Erythroblast (primary cell): Measurements from ENCODE around the gene APP.

Experiments
- DNase-seq, 2 experiments: peaks; one replicate each; lab custom pipeline; 2025; lab: John Stamatoyannopoulos, UW
- GATA1 ChIP-seq: IDR thresholded peaks from 2 replicates; pipeline ENCODE4 v1.6.1; 2011; ENCODE audit warnings: low read depth, mild to moderate bottlenecking, control low read depth, low read length, moderate library complexity
- POLR2A ChIP-seq: IDR thresholded peaks from 2 replicates; pipeline ENCODE4 v1.6.1; 2011; ENCODE audit warnings: mild to moderate bottlenecking, low read length

The APP gene

GRCh38 chr21:25888711-25889110 lies 281.9 kb downstream of the APP start:
- TF ChIP-seq POLR2A (no peak), GATA1 (no peak)
- DNase-seq, result no peak

GRCh38 chr21:25887646-25888306 lies 282.8 kb downstream of the APP start:
- TF ChIP-seq POLR2A, result no peak
- TF ChIP-seq GATA1, result no peak

GRCh38 chr21:25887166-25887565 lies 283.4 kb downstream of the APP start:
- DNase-seq, result no peak
- TF ChIP-seq GATA1 (no peak), POLR2A (no peak)

More at GRCh38 chr21:25887646-25888306, 282.8 kb downstream of the APP start:
- no peak for DNase-seq

GRCh38 chr21:25885880-25886279 lies 284.7 kb downstream of the APP start:
- DNase-seq, result no peak
- TF ChIP-seq GATA1 (no peak), POLR2A (no peak)

GRCh38 chr21:25885405-25885804 lies 285.2 kb downstream of the APP start:
- TF ChIP-seq POLR2A (no peak), GATA1 (no peak)
- DNase-seq, result no peak

- DNase-seq, result no peak
- no peak for TF ChIP-seq GATA1
Observed at GRCh38 chr21:25884311-25884710, 286.3 kb downstream of the APP start.

GRCh38 chr21:25881524-25882376 lies 288.8 kb downstream of the APP start:
- peak; percentile 53 to 72 for DNase-seq
- TF ChIP-seq POLR2A (no peak), GATA1 (no peak)

GRCh38 chr21:25879203-25879602 lies 291.4 kb downstream of the APP start:
- TF ChIP-seq GATA1 (no peak), POLR2A (no peak)
- DNase-seq, result no peak

- DNase-seq, result no peak
- TF ChIP-seq POLR2A, result no peak
- TF ChIP-seq GATA1, result no peak
Observed at GRCh38 chr21:25878344-25878743, 292.2 kb downstream of the APP start.

GRCh38 chr21:25872271-25872670 lies 298.3 kb downstream of the APP start:
- DNase-seq, result no peak
- no peak for TF ChIP-seq POLR2A
- TF ChIP-seq GATA1, result no peak

- DNase-seq, result peak; percentile 5 to 13
- TF ChIP-seq GATA1 (no peak), POLR2A (no peak)
Observed at GRCh38 chr21:25871566-25871965, 299.0 kb downstream of the APP start.

GRCh38 chr21:25870084-25870483 lies 300.5 kb downstream of the APP start:
- TF ChIP-seq GATA1 (no peak), POLR2A (no peak)
- DNase-seq, result no peak

- no peak for DNase-seq
- no peak for TF ChIP-seq GATA1
- TF ChIP-seq POLR2A, result no peak
Observed at GRCh38 chr21:25867061-25867460, 303.5 kb downstream of the APP start.

- TF ChIP-seq POLR2A, result no peak
- TF ChIP-seq GATA1, result no peak
- DNase-seq, result no peak
Observed at GRCh38 chr21:25863747-25864146, 306.8 kb downstream of the APP start.

GRCh38 chr21:25863031-25863430 lies 307.5 kb downstream of the APP start:
- TF ChIP-seq GATA1, result no peak
- no peak for TF ChIP-seq POLR2A
- DNase-seq, result no peak
